ENCODE data around the gene NEDD4L. TPM values are rescaled to one million over a fixed set of nuclear protein-coding genes. Genes with fewer than 3 reads are reported as not detected.

The NEDD4L gene
- total and polyA plus RNA-seq, 10 of the 15 experiments (the other 5 are each of a cell fraction or from before 2014, with no cell fraction given), result 7.4 to 24.0 (median 17.7) TPM

- TF ChIP-seq ZBTB4 (CRISPR knock-in tag; IDR thresholded peaks at IDR 0.05) (no peak), HCFC1 (IDR thresholded peaks at IDR 0.05; ENCODE audit: low read length) (no peak), DPF2 (IDR thresholded peaks at IDR 0.05) (no peak), CBX3 (IDR thresholded peaks at IDR 0.05; ENCODE audit: borderline replicate concordance, low read depth) (no peak), BHLHE40 (IDR thresholded peaks at IDR 0.05; ENCODE audit: borderline replicate concordance in 1 of 2, low read depth in 2 of 2, low read length in 1 of 2) (no peak), CREM (IDR thresholded peaks at IDR 0.05; ENCODE audit: low read depth) (no peak), ZNF592 (IDR thresholded peaks at IDR 0.05) (no peak), NFYB (IDR thresholded peaks at IDR 0.05; ENCODE audit: insufficient read depth, low read depth, low read length) (no peak)
Measured at GRCh38 chr18:58390399-58390798, 346.4 kb downstream of the NEDD4L start (continued).
